Smooth muscle cell (in vitro differentiated cells): ENCODE results near the gene NDNF. TPM values are rescaled to one million over a fixed set of nuclear protein-coding genes. Genes with fewer than 3 reads are reported as not detected.

Source experiments
- DNase-seq: peaks from one replicate; lab custom pipeline; 2025; ENCODE audit not compliant: unreplicated experiment; lab: John Stamatoyannopoulos, UW
- H2AFZ ChIP-seq: fragments of 200-600 bp; sonication (generic); 2 replicates; pipeline ENCODE4 v1.6.0; 2016; ENCODE audit warnings: antibody characterized with exemption, low read depth, mild to moderate bottlenecking
- H3F3A ChIP-seq: fragments of 200-600 bp; sonication (generic); 2 replicates; pipeline ENCODE4 v1.6.0; 2017; ENCODE audit warnings: antibody characterized with exemption, low read depth
- H3K27ac ChIP-seq: fragments of 200-600 bp; sonication (generic); 2 replicates; pipeline ENCODE4 v1.5.1; 2016; ENCODE audit warnings: low read depth, mild to moderate bottlenecking
- H3K27me3 ChIP-seq: fragments of 200-600 bp; sonication (generic); 2 replicates; pipeline ENCODE4 v1.6.1; 2016; ENCODE audit warnings: low read depth, mild to moderate bottlenecking
- H3K36me3 ChIP-seq: fragments of 200-600 bp; sonication (generic); 2 replicates; pipeline ENCODE4 v1.5.1; 2016; ENCODE audit warnings: low read depth
- H3K4me1 ChIP-seq: fragments of 200-600 bp; sonication (generic); 2 replicates; pipeline ENCODE4 v1.5.1; 2016; ENCODE audit warnings: low read depth
- H3K4me2 ChIP-seq: fragments of 200-600 bp; sonication (generic); 2 replicates; pipeline ENCODE4 v1.6.0; 2016; ENCODE audit warnings: mild to moderate bottlenecking
- H3K4me3 ChIP-seq: fragments of 200-600 bp; sonication (generic); 2 replicates; pipeline ENCODE4 v1.5.1; 2016; ENCODE audit warnings: mild to moderate bottlenecking
- H3K79me2 ChIP-seq: fragments of 200-600 bp; sonication (generic); 2 replicates; pipeline ENCODE4 v1.6.0; 2016; ENCODE audit warnings: low read depth, mild to moderate bottlenecking
- H3K9ac ChIP-seq: fragments of 200-600 bp; sonication (generic); 2 replicates; pipeline ENCODE4 v1.6.0; 2016; ENCODE audit warnings: low read depth
- H3K9me3 ChIP-seq: fragments of 200-600 bp; sonication (generic); replicated peaks from 2 replicates; pipeline ENCODE4 v1.5.1; 2016; ENCODE audit warnings: low read depth
- H4K20me1 ChIP-seq: fragments of 200-600 bp; sonication (generic); 2 replicates; pipeline ENCODE4 v1.6.0; 2016; ENCODE audit warnings: low read depth
- CTCF ChIP-seq: fragments of 200-600 bp; sonication (generic); IDR thresholded peaks from 2 replicates; pipeline ENCODE4 v1.5.1; 2017; ENCODE audit warnings: borderline replicate concordance, mild to moderate bottlenecking, antibody characterized with exemption; ENCODE audit not compliant: insufficient read depth, poor library complexity, severe bottlenecking
- WGBS: methylation state at CpG from one replicate; pipeline ENCODE4 v1.1.7; 2016; ENCODE audit warnings: low lambda C conversion rate; 5-methylcytosine and 5-hydroxymethylcytosine counted together
- polyA plus RNA-seq: library from polyadenylated mRNA; unstranded; fragments of >200 nt; fragmentation: Nextera tagmentation; extraction: Ambion mirVana; gene quantifications from 2 replicates; pipeline ENCODE4 v1.2.1, GENCODE V29; 2016
- total RNA-seq: library from RNA; depleted of rRNA; stranded (reverse); fragments of >200 nt; gene quantifications from 2 replicates; pipeline ENCODE4 v1.2.3, GENCODE V29; 2014

The NDNF gene
- total and polyA plus RNA-seq, 2 experiments from 2014 or later, result 8.4 to 11.0 TPM

DNA sequence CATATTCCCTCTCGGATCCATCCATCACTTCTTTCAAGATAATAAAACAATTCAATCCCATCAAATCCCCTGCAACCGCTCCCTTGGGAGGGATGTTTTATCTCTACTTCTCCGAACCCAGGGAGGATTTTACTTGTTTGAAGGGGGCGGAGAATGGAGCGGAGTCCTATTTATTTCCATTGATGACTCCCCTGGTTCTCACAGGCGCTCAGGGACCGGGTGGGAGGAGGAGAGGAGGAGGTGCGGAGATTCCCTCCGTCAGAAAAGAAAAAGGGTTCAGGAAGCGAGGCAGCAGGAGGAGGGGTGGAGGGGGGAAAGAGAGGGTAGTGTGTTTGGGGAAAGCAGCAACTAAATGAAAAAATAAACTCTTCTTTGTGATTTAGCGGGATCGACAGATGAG lies 2.1 kb downstream of the NDNF start:
- Histone ChIP-seq H3K4me3 (peak overlapping the region; percentile 67), H3K79me2 (no peaks in the 10 kb centered on the region), H3K4me2 (peak overlapping the region; percentile 87), H3K9me3 (no peaks in the 10 kb centered on the region), H2AFZ (peak overlapping the region; percentile 3), H3K4me1 (peaks cover 5% of the 10 kb centered on the region), H3K27me3 (peaks cover 74% of the 10 kb centered on the region), H3K36me3 (no peaks in the 10 kb centered on the region), H3K27ac (no peak overlapping the region), H4K20me1 (no peaks in the 10 kb centered on the region), H3K9ac (no peak overlapping the region), H3F3A (no peaks in the 10 kb centered on the region)
- DNase-seq, result no peak
- no peak for TF ChIP-seq CTCF
- WGBS, result 12% methylated on average over 12 of the region's 12 CpGs

GRCh38 chr4:121069430-121069829 lies 2.9 kb downstream of the NDNF start:
- Histone ChIP-seq H3K4me2 (peak overlapping the region; percentile 87), H3K36me3 (no peaks in the 10 kb centered on the region), H3K4me3 (peak overlapping the region; percentile 67), H3K27me3 (peaks cover 66% of the 10 kb centered on the region), H3K27ac (no peak overlapping the region), H3K9me3 (no peaks in the 10 kb centered on the region), H3F3A (no peaks in the 10 kb centered on the region), H3K79me2 (no peaks in the 10 kb centered on the region), H2AFZ (no peak overlapping the region), H3K9ac (no peak overlapping the region), H3K4me1 (peaks cover 5% of the 10 kb centered on the region), H4K20me1 (no peaks in the 10 kb centered on the region)
- no peak for TF ChIP-seq CTCF
- DNase-seq, result no peak
- WGBS, result 97% methylated on average over 1 of the region's 1 CpG

DNA sequence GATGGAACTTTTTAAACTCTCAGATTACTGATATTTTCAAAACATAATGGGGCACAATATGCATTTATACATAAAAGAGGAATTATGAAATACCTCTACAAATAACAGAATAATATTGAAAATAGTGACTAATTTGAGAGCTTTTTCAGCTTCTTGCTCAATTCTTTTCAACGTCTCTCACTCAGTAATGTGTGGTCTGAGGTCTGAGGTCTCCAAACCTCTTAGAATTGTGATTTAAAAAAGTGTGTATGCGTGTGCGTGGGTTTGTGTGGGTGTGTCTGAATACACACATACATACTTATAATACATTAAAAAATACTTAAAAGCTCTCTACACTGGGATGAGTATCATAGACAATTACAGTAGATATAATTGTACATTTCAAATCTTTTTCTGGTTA lies 7.9 kb downstream of the NDNF start:
- no peak overlapping the region for H3K27ac ChIP-seq
- H3K79me2 ChIP-seq, result no peaks in the 10 kb centered on the region
- H3K36me3 ChIP-seq, result no peaks in the 10 kb centered on the region
- no peaks in the 10 kb centered on the region for H3K4me1 ChIP-seq
- no peak for TF ChIP-seq CTCF
- no peak overlapping the region for H2AFZ ChIP-seq
- H3F3A ChIP-seq, result no peaks in the 10 kb centered on the region
- WGBS, result 81% methylated on average over 3 of the region's 3 CpGs
- no peak overlapping the region for H3K9ac ChIP-seq
- no peak for DNase-seq
- no peak overlapping the region for H3K4me2 ChIP-seq
- H3K4me3 ChIP-seq, result no peak overlapping the region
- peaks cover 25% of the 10 kb centered on the region for H3K27me3 ChIP-seq
- H3K9me3 ChIP-seq, result no peaks in the 10 kb centered on the region
- no peaks in the 10 kb centered on the region for H4K20me1 ChIP-seq

DNA sequence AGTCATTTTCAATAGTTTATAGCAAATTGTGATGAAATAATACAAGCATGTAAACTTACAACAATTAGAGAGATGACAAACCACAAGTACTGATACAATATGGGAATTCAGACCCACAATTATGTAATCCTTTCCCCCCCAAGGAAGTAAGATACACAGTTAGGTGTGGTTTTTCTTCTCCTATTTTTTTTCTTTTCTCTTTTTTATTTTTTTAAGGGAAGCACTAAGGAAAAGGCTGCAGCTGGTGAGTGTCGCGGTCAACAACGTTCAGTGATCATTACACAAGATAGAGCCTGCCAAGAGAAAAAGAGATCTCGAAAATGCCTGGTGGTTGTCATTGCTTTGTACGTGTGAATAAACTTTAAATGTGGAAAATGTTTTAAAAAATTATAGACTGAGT lies 9.8 kb downstream of the NDNF start:
- no peak for DNase-seq
- no peaks in the 10 kb centered on the region for H3K79me2 ChIP-seq
- TF ChIP-seq CTCF, result no peak
- H3K27me3 ChIP-seq, result peaks cover 5% of the 10 kb centered on the region
- 60% methylated on average over 5 of the region's 5 CpGs for WGBS
- H4K20me1 ChIP-seq, result no peaks in the 10 kb centered on the region
- H3K9ac ChIP-seq, result no peak overlapping the region
- no peak overlapping the region for H3K4me2 ChIP-seq
- no peak overlapping the region for H3K4me3 ChIP-seq
- no peak overlapping the region for H3K27ac ChIP-seq
- no peaks in the 10 kb centered on the region for H3K36me3 ChIP-seq
- H3K4me1 ChIP-seq, result peaks cover 5% of the 10 kb centered on the region
- H3F3A ChIP-seq, result no peaks in the 10 kb centered on the region
- H3K9me3 ChIP-seq, result no peaks in the 10 kb centered on the region
- H2AFZ ChIP-seq, result no peak overlapping the region
